Measurements from ENCODE around the gene STIM1. TPM values are rescaled to one million over a fixed set of nuclear protein-coding genes. Genes with fewer than 3 reads are reported as not detected.

STIM1 gene
- total and polyA plus RNA-seq, 10 of the 15 experiments (the other 5 are each of a cell fraction or from before 2014, with no cell fraction given), result 8.6 to 57.7 (median 29.3) TPM

DNA sequence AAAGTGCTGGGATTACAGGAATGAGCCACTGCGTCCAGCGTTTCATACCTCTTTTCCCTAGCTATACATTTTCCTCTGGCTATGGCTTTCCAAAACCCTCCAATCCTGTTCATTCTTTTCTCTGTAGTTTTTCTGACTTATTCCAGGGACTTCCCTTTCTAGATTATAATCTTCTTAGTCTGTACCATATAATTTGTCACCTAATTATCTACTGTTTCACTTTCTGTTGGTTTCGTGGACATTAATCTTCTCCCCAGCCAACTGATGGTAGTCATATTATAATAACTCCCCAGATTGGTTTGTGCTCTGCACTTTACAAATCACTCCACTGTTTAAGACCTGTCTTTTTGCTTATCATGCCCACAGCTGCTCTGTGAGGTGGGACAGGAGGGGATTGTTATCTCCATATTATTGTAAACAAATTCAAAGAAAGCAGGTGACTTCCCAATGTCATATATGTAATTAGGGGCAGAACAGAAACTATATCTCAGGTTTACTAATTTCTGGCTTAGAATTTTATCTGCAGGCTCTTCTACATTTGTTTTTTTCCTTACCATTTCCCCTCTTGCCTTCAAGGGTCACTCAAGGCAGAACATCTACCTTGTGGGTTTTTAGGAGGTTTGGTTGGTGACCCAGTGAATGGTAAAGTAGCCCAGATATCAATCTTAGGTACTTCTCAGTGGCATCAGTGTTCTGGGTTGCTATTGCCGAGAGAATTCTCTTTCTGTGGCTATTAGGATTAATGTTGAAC, 23.9 kb downstream of the STIM1 start (continued):
- TF ChIP-seq, protein P1, sequence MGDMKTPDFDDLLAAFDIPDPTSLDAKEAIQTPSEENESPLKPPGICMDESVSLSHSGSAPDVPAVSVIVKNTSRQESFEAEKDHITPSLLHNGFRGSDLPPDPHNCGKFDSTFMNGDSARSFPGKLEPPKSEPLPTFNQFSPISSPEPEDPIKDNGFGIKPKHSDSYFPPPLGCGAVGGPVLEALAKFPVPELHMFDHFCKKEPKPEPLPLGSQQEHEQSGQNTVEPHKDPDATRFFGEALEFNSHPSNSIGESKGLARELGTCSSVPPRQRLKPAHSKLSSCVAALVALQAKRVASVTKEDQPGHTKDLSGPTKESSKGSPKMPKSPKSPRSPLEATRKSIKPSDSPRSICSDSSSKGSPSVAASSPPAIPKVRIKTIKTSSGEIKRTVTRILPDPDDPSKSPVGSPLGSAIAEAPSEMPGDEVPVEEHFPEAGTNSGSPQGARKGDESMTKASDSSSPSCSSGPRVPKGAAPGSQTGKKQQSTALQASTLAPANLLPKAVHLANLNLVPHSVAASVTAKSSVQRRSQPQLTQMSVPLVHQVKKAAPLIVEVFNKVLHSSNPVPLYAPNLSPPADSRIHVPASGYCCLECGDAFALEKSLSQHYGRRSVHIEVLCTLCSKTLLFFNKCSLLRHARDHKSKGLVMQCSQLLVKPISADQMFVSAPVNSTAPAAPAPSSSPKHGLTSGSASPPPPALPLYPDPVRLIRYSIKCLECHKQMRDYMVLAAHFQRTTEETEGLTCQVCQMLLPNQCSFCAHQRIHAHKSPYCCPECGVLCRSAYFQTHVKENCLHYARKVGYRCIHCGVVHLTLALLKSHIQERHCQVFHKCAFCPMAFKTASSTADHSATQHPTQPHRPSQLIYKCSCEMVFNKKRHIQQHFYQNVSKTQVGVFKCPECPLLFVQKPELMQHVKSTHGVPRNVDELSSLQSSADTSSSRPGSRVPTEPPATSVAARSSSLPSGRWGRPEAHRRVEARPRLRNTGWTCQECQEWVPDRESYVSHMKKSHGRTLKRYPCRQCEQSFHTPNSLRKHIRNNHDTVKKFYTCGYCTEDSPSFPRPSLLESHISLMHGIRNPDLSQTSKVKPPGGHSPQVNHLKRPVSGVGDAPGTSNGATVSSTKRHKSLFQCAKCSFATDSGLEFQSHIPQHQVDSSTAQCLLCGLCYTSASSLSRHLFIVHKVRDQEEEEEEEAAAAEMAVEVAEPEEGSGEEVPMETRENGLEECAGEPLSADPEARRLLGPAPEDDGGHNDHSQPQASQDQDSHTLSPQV (IDR thresholded peaks at IDR 0.05), result no peak
- TF ChIP-seq ETV6 (conservative IDR thresholded peaks at IDR 0.05 in 1 of 2, IDR thresholded peaks at IDR 0.05 in 1 of 2; ENCODE audit: borderline replicate concordance in 1 of 2, low read depth in 1 of 2) (no peak; a peak in 1 of 4 replicates), ZNF384 (IDR thresholded peaks at IDR 0.05; ENCODE audit: borderline replicate concordance, low read depth, low read length) (no peak; the same call in 1 of the 2 replicates), TCF7 (IDR thresholded peaks at IDR 0.05; ENCODE audit: borderline replicate concordance) (no peak), BRCA1 (IDR thresholded peaks at IDR 0.05; ENCODE audit: low read depth, low read length) (no peak), TARDBP (IDR thresholded peaks at IDR 0.05; ENCODE audit: borderline replicate concordance) (no peak), HDGF (IDR thresholded peaks at IDR 0.05) (no peak; the same call in 1 of the 2 replicates), RFX5 (IDR thresholded peaks at IDR 0.05; ENCODE audit: low read depth, low read length) (no peak), ZNF274 (IDR thresholded peaks at IDR 0.05; ENCODE audit: insufficient read depth, insufficient read length) (no peak), PKNOX1 (IDR thresholded peaks at IDR 0.05) (peak; percentile 90), BCL11A (IDR thresholded peaks at IDR 0.05; ENCODE audit: low read depth, low read length) (peak; percentile 73; the same call in 1 of the 2 replicates), NFXL1 (IDR thresholded peaks at IDR 0.05; ENCODE audit: borderline replicate concordance) (no peak), CREM (IDR thresholded peaks at IDR 0.05; ENCODE audit: low read depth) (no peak), CBFB (IDR thresholded peaks at IDR 0.05; ENCODE audit: low read depth) (no peak), YY1 (IDR thresholded peaks at IDR 0.05; ENCODE audit: low read depth, low read length) (no peak)
- TF ChIP-seq, protein P2, sequence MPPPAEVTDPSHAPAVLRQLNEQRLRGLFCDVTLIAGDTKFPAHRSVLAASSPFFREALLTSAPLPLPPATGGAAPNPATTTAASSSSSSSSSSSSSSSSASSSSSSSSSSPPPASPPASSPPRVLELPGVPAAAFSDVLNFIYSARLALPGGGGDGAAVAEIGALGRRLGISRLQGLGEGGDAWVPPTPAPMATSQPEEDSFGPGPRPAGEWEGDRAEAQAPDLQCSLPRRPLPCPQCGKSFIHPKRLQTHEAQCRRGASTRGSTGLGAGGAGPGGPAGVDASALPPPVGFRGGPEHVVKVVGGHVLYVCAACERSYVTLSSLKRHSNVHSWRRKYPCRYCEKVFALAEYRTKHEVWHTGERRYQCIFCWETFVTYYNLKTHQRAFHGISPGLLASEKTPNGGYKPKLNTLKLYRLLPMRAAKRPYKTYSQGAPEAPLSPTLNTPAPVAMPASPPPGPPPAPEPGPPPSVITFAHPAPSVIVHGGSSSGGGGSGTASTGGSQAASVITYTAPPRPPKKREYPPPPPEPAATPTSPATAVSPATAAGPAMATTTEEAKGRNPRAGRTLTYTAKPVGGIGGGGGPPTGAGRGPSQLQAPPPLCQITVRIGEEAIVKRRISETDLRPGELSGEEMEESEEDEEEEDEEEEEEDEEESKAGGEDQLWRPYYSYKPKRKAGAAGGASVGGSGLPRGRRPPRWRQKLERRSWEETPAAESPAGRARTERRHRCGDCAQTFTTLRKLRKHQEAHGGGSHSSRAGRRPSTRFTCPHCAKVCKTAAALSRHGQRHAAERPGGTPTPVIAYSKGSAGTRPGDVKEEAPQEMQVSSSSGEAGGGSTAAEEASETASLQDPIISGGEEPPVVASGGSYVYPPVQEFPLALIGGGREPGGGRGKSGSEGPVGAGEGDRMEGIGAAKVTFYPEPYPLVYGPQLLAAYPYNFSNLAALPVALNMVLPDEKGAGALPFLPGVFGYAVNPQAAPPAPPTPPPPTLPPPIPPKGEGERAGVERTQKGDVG (CRISPR knock-in tag; IDR thresholded peaks at IDR 0.05), result no peak
- TF ChIP-seq, protein P3, sequence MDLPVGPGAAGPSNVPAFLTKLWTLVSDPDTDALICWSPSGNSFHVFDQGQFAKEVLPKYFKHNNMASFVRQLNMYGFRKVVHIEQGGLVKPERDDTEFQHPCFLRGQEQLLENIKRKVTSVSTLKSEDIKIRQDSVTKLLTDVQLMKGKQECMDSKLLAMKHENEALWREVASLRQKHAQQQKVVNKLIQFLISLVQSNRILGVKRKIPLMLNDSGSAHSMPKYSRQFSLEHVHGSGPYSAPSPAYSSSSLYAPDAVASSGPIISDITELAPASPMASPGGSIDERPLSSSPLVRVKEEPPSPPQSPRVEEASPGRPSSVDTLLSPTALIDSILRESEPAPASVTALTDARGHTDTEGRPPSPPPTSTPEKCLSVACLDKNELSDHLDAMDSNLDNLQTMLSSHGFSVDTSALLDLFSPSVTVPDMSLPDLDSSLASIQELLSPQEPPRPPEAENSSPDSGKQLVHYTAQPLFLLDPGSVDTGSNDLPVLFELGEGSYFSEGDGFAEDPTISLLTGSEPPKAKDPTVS (IDR thresholded peaks at IDR 0.05; ENCODE audit: low read depth, low read length), result no peak
- TF ChIP-seq, protein P4, sequence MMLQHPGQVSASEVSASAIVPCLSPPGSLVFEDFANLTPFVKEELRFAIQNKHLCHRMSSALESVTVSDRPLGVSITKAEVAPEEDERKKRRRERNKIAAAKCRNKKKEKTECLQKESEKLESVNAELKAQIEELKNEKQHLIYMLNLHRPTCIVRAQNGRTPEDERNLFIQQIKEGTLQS (IDR thresholded peaks at IDR 0.05; ENCODE audit: borderline replicate concordance, extremely low read depth, low read depth, low read length), result no peak

Data from GM12878 (cell line).